GM19328 (cell line): ENCODE results near the gene YWHAB.

ENCODE experiments used
- ATAC-seq: cut with Tn5 transposase; IDR thresholded peaks from one replicate; pipeline ENCODE4 v1.9.1; 2021; ENCODE audit warnings: mild to moderate bottlenecking, moderate library complexity; ENCODE audit not compliant: unreplicated experiment

Gene YWHAB

GRCh38 chr20:44911264-44911921 lies 25.9 kb downstream of the YWHAB start:
- ATAC-seq: no peak

GRCh38 chr20:44912189-44912588 lies 26.7 kb downstream of the YWHAB start:
- no peak for ATAC-seq

GRCh38 chr20:44914924-44915323 lies 29.4 kb downstream of the YWHAB start:
- no peak for ATAC-seq

- no peak for ATAC-seq
Observed at GRCh38 chr20:44916586-44916985, 31.1 kb downstream of the YWHAB start.

- ATAC-seq: no peak
Observed at GRCh38 chr20:44917399-44917798, 31.9 kb downstream of the YWHAB start.

GRCh38 chr20:44918342-44918741 lies 32.8 kb downstream of the YWHAB start:
- ATAC-seq: no peak

GRCh38 chr20:44918761-44919160 lies 33.3 kb downstream of the YWHAB start:
- no peak for ATAC-seq

GRCh38 chr20:44921447-44921846 lies 35.9 kb downstream of the YWHAB start:
- ATAC-seq: no peak

- no peak for ATAC-seq
Observed at GRCh38 chr20:44924541-44924940, 39.0 kb downstream of the YWHAB start.

- no peak for ATAC-seq
Observed at GRCh38 chr20:44928595-44928994, 43.1 kb downstream of the YWHAB start.

GRCh38 chr20:44930517-44931168 lies 45.1 kb downstream of the YWHAB start:
- no peak for ATAC-seq

GRCh38 chr20:44931911-44932310 lies 46.4 kb downstream of the YWHAB start:
- no peak for ATAC-seq

GRCh38 chr20:44932916-44933315 lies 47.4 kb downstream of the YWHAB start:
- no peak for ATAC-seq

- no peak for ATAC-seq
Observed at GRCh38 chr20:44936510-44936909, 51.0 kb downstream of the YWHAB start.

- no peak for ATAC-seq
Observed at GRCh38 chr20:44938637-44939036, 53.1 kb downstream of the YWHAB start.

- ATAC-seq: no peak
Observed at GRCh38 chr20:44941120-44941691, 55.7 kb downstream of the YWHAB start.

- no peak for ATAC-seq
Observed at GRCh38 chr20:44942264-44942973, 56.9 kb downstream of the YWHAB start.

- no peak for ATAC-seq
Observed at GRCh38 chr20:44943828-44944227, 58.3 kb downstream of the YWHAB start.

- no peak for ATAC-seq
Observed at GRCh38 chr20:44945261-44945660, 59.8 kb downstream of the YWHAB start.

GRCh38 chr20:44946271-44946852 lies 60.9 kb downstream of the YWHAB start:
- no peak for ATAC-seq

GRCh38 chr20:44948107-44948506 lies 62.6 kb downstream of the YWHAB start:
- no peak for ATAC-seq
